Muscle layer of colon (tissue), 2 donors: ENCODE measurements around the gene MEF2C.
A peak's percentile ranks its signal among the peaks of the same experiment; 100 is the strongest.

Experiments
- H3K27ac ChIP-seq: one replicate; pipeline ENCODE4 v1.7.0; 2013; ENCODE audit warnings: low read depth, mild to moderate bottlenecking, low read length, moderate library complexity
- H3K27me3 ChIP-seq, 2 donors: one replicate each; pipeline ENCODE4 v1.7.0; 2013; ENCODE audit warnings: low read length in 2 of 2, mild to moderate bottlenecking in 2 of 2; ENCODE audit not compliant: insufficient read depth in 2 of 2, control insufficient read depth in 1 of 2
- H3K36me3 ChIP-seq: one replicate; pipeline ENCODE4 v1.7.0; 2013; ENCODE audit warnings: mild to moderate bottlenecking, low read length; ENCODE audit not compliant: insufficient read depth
- H3K4me1 ChIP-seq: one replicate; pipeline ENCODE4 v1.7.0; 2013; ENCODE audit warnings: mild to moderate bottlenecking, low read length; ENCODE audit not compliant: insufficient read depth
- H3K4me3 ChIP-seq, 2 donors: one replicate each; pipeline ENCODE4 v1.7.0; 2013; ENCODE audit warnings: low read length in 2 of 2, low read depth in 1 of 2, mild to moderate bottlenecking in 1 of 2, moderate library complexity in 1 of 2
- H3K9ac ChIP-seq: one replicate; pipeline ENCODE4 v1.7.0; 2013; ENCODE audit warnings: low read length
- H3K9me3 ChIP-seq: one replicate; pipeline ENCODE4 v1.7.0; 2013; ENCODE audit warnings: mild to moderate bottlenecking, low read length
- donor health status: abdominal sarcoma.
- donor health status: Adenocarcinoma of cecum.

The MEF2C gene

GRCh38 chr5:88675708-88676636 is 207.0 kb downstream of the MEF2C start:
- no peak overlapping the region for H3K9ac ChIP-seq
- H3K27me3 ChIP-seq, result peaks cover 85 to 94% of the 10 kb centered on the region in 2 donors
- H3K9me3 ChIP-seq, result peaks cover 5% of the 10 kb centered on the region
- no peaks in the 10 kb centered on the region for H3K36me3 ChIP-seq
- H3K4me3 ChIP-seq, result peak overlapping the region in 1 of 2 donors; percentile 47
- H3K4me1 ChIP-seq, result peaks cover 21% of the 10 kb centered on the region
- no peak overlapping the region for H3K27ac ChIP-seq

GRCh38 chr5:88675168-88675707 is 207.7 kb downstream of the MEF2C start:
- Histone ChIP-seq H3K4me1 (peaks cover 17% of the 10 kb centered on the region), H3K27me3 (peaks cover 87 to 94% of the 10 kb centered on the region in 2 donors), H3K9ac (no peak overlapping the region), H3K9me3 (peaks cover 5% of the 10 kb centered on the region), H3K36me3 (no peaks in the 10 kb centered on the region), H3K27ac (no peak overlapping the region), H3K4me3 (peak overlapping the region; percentile 47 to 51)

DNA sequence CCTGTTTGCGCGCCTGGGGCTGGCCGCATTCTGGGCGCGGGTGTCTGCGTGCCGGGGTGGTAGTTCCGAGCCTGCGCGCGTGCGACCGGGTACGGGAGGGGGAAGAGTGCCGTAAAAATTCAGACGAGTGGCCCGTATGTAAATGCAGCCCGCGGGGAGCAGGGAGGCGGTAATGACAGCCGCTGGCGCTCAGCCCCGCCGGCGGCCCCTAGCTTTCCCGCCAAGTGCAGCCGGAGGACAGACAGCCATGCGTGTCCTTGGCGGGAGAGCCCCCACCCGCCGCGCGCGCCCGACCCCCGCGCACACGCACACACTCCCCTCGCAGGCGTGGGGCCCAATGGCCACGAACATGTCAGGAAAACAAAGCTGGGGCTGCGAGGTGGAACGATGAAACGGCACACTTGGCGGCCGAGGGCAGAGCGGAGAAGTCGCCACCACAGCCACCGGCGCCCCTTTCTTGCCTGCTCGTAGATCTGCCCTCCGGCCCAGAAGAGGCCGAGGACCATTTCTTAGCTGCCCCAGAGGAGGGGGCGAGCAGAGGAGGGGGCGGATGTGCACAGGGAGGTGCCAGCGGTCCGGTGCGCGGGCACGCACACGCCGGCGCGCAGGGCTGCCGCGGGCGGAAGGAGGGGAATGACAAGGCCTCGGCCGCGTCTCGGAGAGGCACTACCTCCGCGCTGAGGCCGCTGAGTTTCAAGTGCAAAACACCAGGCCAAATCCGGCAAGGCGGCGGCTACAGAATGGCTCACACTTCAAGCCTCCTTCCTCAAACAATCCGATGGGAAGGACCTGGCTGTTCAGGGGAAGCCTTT is 208.4 kb downstream of the MEF2C start:
- Histone ChIP-seq H3K27ac (no peak overlapping the region), H3K9me3 (peaks cover 5% of the 10 kb centered on the region), H3K27me3 (peaks cover 90 to 91% of the 10 kb centered on the region in 2 donors), H3K9ac (no peak overlapping the region), H3K4me3 (peak overlapping the region; percentile 47 to 51), H3K4me1 (peaks cover 17% of the 10 kb centered on the region), H3K36me3 (no peaks in the 10 kb centered on the region)

GRCh38 chr5:88673253-88674105 is 209.5 kb downstream of the MEF2C start:
- Histone ChIP-seq H3K9ac (no peak overlapping the region), H3K9me3 (peaks cover 6% of the 10 kb centered on the region), H3K4me3 (peak overlapping the region; percentile 14 to 51), H3K27ac (no peak overlapping the region), H3K36me3 (no peaks in the 10 kb centered on the region), H3K27me3 (peaks cover 88 to 89% of the 10 kb centered on the region in 2 donors), H3K4me1 (peaks cover 17% of the 10 kb centered on the region)

DNA sequence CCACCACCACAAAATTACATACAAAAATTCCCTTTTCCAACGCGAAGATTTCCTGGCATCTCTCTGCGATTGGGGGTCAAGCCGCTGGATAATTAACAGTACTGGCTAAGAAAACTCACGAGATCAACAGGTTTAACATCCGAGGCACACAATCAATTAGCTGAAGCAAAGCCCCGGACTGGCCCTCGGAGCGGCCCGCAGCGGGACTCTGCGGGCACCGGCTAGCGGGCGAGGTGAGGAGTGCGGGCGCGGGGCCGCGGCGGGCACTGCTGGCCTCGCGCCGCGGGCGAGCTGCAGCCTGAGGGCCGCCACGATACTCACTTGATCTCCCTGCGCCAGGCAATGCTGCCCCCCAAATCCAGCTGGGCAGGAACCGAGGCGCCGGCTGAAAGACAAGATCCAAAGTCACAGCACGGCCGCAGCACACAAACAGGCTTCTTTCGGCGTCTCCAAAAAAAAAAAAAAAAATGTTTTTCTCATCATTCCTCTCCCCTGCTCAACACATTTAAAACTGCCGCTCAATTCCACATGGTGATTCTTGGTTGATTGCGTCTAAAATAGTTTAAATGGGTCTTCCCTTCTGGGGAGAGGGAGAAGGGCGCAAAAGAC is 210.2 kb downstream of the MEF2C start:
- Histone ChIP-seq H3K4me3 (peak overlapping the region in 1 of 2 donors; percentile 26), H3K4me1 (peaks cover 17% of the 10 kb centered on the region), H3K27ac (no peak overlapping the region), H3K9ac (no peak overlapping the region), H3K36me3 (no peaks in the 10 kb centered on the region), H3K27me3 (peaks cover 91 to 92% of the 10 kb centered on the region in 2 donors), H3K9me3 (peaks cover 12% of the 10 kb centered on the region)

DNA sequence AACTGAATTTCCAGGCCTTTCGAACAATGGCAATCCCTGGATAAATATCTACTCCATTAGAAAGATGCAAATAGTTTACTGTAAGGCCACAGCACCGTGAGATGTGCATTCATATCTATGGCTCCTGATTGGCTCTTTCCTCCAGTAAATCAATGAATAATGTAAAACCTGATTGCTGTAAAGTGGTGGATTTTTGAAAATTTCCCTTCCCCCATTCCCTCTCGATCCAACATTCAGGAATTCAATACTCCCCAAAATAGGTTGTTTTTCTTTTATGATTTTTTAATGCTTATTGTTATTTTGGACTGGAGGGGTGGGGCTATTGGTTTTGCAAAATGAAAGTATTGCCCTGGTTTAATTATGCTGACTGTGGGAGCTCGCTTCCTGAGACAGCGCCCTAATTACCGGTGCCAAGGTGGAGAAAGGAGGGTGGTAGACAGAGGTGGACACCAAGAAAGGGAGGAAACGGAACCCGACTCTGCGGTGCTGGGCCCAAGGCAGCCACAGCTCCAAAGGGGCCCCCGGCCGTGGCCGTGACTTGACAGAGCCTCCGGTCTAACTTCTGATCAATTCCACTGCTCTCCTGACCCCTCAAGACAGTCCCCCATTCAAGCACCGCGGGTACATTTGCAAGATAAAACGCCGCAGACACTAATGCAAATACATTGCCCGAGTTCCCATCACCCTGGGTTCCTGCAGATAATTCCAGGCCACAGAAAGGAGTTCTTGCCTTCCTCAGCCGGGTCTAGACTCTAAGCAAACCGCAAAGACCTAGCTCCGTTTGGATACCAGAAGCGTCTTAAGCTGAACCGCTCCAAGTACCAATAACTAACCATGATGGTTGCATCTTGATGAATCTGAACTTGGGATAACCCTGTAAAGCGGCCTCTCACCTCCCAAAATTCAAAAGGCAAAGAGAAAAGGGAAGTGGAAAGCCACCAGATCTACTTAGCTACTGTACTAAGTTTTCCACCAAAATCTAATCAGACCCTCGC is 211.2 kb downstream of the MEF2C start:
- Histone ChIP-seq H3K4me1 (peaks cover 21% of the 10 kb centered on the region), H3K27ac (no peak overlapping the region), H3K27me3 (peaks cover 92 to 93% of the 10 kb centered on the region in 2 donors), H3K9ac (no peak overlapping the region), H3K36me3 (no peaks in the 10 kb centered on the region), H3K9me3 (peaks cover 12% of the 10 kb centered on the region), H3K4me3 (peak overlapping the region in 1 of 2 donors; percentile 26)

GRCh38 chr5:88671106-88671504 is 211.9 kb downstream of the MEF2C start:
- H3K9me3 ChIP-seq, result peaks cover 12% of the 10 kb centered on the region
- H3K9ac ChIP-seq, result no peak overlapping the region
- no peak overlapping the region for H3K4me3 ChIP-seq
- H3K27me3 ChIP-seq, result peaks cover 94 to 95% of the 10 kb centered on the region in 2 donors
- H3K4me1 ChIP-seq, result peaks cover 22% of the 10 kb centered on the region
- H3K27ac ChIP-seq, result no peak overlapping the region
- H3K36me3 ChIP-seq, result no peaks in the 10 kb centered on the region

DNA sequence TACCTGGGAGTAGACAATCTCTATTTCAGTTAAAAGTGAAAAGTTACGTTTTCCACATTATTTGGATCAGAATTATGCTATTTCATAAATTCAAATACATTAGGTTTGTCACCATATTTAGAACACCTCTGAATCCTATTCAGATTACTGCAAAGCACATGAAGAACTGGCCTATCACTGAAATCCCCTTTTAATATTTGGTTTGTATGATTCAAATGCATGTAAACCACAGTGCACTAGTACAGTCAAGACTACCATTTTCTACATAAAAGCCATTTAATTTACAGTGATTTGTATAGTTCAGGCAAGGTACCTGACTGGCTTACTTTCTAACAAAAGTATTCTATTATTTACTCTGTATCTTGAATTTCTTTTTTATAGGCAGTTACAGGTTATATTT is 212.5 kb downstream of the MEF2C start:
- no peaks in the 10 kb centered on the region for H3K36me3 ChIP-seq
- H3K9me3 ChIP-seq, result peaks cover 12% of the 10 kb centered on the region
- peaks cover 18% of the 10 kb centered on the region for H3K4me1 ChIP-seq
- H3K9ac ChIP-seq, result no peak overlapping the region
- H3K4me3 ChIP-seq, result no peak overlapping the region
- H3K27me3 ChIP-seq, result peaks cover 94 to 96% of the 10 kb centered on the region in 2 donors
- H3K27ac ChIP-seq, result no peak overlapping the region

- Histone ChIP-seq H3K27me3 (peaks cover 94 to 98% of the 10 kb centered on the region in 2 donors), H3K9me3 (peaks cover 12% of the 10 kb centered on the region), H3K4me3 (no peak overlapping the region), H3K27ac (no peak overlapping the region), H3K4me1 (peaks cover 8% of the 10 kb centered on the region), H3K36me3 (no peaks in the 10 kb centered on the region), H3K9ac (no peak overlapping the region)
Measured at GRCh38 chr5:88669371-88670050, 213.5 kb downstream of the MEF2C start.
